Measurements from ENCODE around the gene PDE8A. TPM values are rescaled to one million over a fixed set of nuclear protein-coding genes. Genes with fewer than 3 reads are reported as not detected.

The PDE8A gene
- total and polyA plus RNA-seq, 2 donors (not counting 3 experiments of a cell fraction or from before 2014, with no cell fraction given): 21.3 to 45.7 TPM

DNA sequence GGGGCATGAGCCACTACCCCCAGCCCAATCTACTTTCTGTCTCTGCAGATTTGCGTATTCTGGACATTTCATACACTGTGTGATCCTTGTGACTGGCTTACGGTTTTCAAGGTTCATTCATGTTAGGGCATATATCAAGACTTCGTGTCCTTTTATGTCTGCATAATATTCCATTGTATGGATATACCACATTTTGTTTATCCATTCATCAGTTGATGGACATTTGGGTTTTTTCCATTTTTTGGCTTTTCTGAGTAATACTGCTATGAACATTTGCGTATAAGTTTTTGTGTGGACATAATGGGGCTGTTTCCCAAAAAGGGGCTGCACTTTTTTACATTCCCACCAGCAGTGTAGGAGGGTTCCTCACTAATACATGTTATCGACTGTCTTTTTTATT lies 106.6 kb downstream of the PDE8A start:
- DNase-seq (ENCODE audit: low read depth, low spot score): no peak
- Histone ChIP-seq H3K27ac (ENCODE audit: insufficient read depth, low read depth, low read length) (no peak overlapping the region), H3K4me1 (ENCODE audit: control insufficient read depth, extremely low read depth, insufficient read depth, low read length) (no peaks in the 10 kb centered on the region), H3K79me2 (ENCODE audit: control insufficient read depth, insufficient read depth, low read length) (no peaks in the 10 kb centered on the region), H2AFZ (ENCODE audit: low read depth, low read length) (no peak overlapping the region), H3K4me3 (replicated peaks in 1 of 3; ENCODE audit: insufficient read depth in 1 of 3, low read depth in 1 of 3, low read length in 3 of 3) (no peak overlapping the region), H4K20me1 (replicated peaks; ENCODE audit: control insufficient read depth, extremely low read depth, insufficient read depth, low read length) (no peaks in the 10 kb centered on the region), H3K9me3 (replicated peaks; ENCODE audit: control insufficient read depth, insufficient read depth, low read length) (no peaks in the 10 kb centered on the region), H3K9me1 (replicated peaks; ENCODE audit: control insufficient read depth, extremely low read depth, insufficient read depth, low read length) (no peaks in the 10 kb centered on the region), H3K9ac (replicated peaks; ENCODE audit: extremely low read depth, insufficient read depth, low read length) (no peak overlapping the region), H3K36me3 (ENCODE audit: control insufficient read depth in 2 of 2, extremely low read depth in 1 of 2, insufficient read depth in 2 of 2, low read length in 2 of 2) (peaks cover 0 to 3% of the 10 kb centered on the region in 2 experiments), H3K27me3 (ENCODE audit: control insufficient read depth in 2 of 2, insufficient read depth in 2 of 2, low read length in 2 of 2) (no peaks in the 10 kb centered on the region), H3K4me2 (ENCODE audit: insufficient read depth, low read length) (no peak overlapping the region)
- POLR2A ChIA-PET: no interaction called here
- BruUV-seq (replicated peaks): no TSS peak
- dilution Hi-C loops (cut with MboI; ENCODE audit: extremely low pct_ligation_motif_present, low sequenced_read_pairs) (no loop called here), intact Hi-C loops (cut with micrococcal nuclease) (no loop called here)
- no peak for FAIRE-seq
- TF ChIP-seq FOS (IDR thresholded peaks at IDR 0.05; ENCODE audit: borderline replicate concordance, insufficient read depth, low read length): no peak
- TF ChIP-seq, protein P1, sequence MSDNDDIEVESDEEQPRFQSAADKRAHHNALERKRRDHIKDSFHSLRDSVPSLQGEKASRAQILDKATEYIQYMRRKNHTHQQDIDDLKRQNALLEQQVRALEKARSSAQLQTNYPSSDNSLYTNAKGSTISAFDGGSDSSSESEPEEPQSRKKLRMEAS (IDR thresholded peaks at IDR 0.05; ENCODE audit: insufficient read depth, insufficient read length): no peak
- TF ChIP-seq POLR2A (IDR thresholded peaks at IDR 0.05; ENCODE audit: low read depth, low read length): no peak
- TF ChIP-seq EZH2 (IDR thresholded peaks at IDR 0.05; ENCODE audit: borderline replicate concordance, low read depth, low read length, severe bottlenecking): no peak
- TF ChIP-seq POLR2AphosphoS5 (IDR thresholded peaks at IDR 0.05; ENCODE audit: insufficient read depth, low read depth, low read length): no peak
- TF ChIP-seq GATA2 (IDR thresholded peaks at IDR 0.05; ENCODE audit: insufficient read depth, insufficient read length, low read depth, low read length): no peak
- TF ChIP-seq JUN (IDR thresholded peaks at IDR 0.05; ENCODE audit: borderline replicate concordance, insufficient read depth, insufficient read length, low read depth): no peak
- TF ChIP-seq, protein P2, sequence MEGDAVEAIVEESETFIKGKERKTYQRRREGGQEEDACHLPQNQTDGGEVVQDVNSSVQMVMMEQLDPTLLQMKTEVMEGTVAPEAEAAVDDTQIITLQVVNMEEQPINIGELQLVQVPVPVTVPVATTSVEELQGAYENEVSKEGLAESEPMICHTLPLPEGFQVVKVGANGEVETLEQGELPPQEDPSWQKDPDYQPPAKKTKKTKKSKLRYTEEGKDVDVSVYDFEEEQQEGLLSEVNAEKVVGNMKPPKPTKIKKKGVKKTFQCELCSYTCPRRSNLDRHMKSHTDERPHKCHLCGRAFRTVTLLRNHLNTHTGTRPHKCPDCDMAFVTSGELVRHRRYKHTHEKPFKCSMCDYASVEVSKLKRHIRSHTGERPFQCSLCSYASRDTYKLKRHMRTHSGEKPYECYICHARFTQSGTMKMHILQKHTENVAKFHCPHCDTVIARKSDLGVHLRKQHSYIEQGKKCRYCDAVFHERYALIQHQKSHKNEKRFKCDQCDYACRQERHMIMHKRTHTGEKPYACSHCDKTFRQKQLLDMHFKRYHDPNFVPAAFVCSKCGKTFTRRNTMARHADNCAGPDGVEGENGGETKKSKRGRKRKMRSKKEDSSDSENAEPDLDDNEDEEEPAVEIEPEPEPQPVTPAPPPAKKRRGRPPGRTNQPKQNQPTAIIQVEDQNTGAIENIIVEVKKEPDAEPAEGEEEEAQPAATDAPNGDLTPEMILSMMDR (IDR thresholded peaks at IDR 0.05; ENCODE audit: extremely low read depth in 1 of 2, insufficient read depth in 1 of 2, low read depth in 1 of 2, low read length in 2 of 2): no peak
- no peak for TF ChIP-seq MYC (IDR thresholded peaks at IDR 0.05; ENCODE audit: low read depth, low read length)
- CTCF ChIA-PET: no interaction called here
